BLaER1 treated with 17β-estradiol and CSF1 and Interleukin-3, amounts not matched to agents 10 nM and 100 nM (cell line): Measurements from ENCODE around the gene FLNC.

Source experiments
- H3K27ac ChIP-seq, 11 experiments: shearing (Covaris generic); formaldehyde crosslinking; 2 replicates each; pipeline ENCODE4 v1.8.1; 2022
- H3K27me3 ChIP-seq, 11 experiments: shearing (Covaris generic); formaldehyde crosslinking; 2 replicates each; pipeline ENCODE4 v1.8.1; 2022
- H3K36me3 ChIP-seq, 11 experiments: shearing (Covaris generic); formaldehyde crosslinking; 2 replicates each; pipeline ENCODE4 v1.8.1; 2022
- H3K4me1 ChIP-seq, 10 experiments: shearing (Covaris generic); formaldehyde crosslinking; 2 replicates each; pipeline ENCODE4 v1.8.1; 2022
- H3K4me2 ChIP-seq, 11 experiments: shearing (Covaris generic); formaldehyde crosslinking; 2 replicates each; pipeline ENCODE4 v1.8.1; 2022
- H3K4me3 ChIP-seq, 10 experiments: shearing (Covaris generic); formaldehyde crosslinking; 2 replicates each; pipeline ENCODE4 v1.8.1; 2022
- H3K9ac ChIP-seq, 11 experiments: shearing (Covaris generic); formaldehyde crosslinking; 2 replicates each; pipeline ENCODE4 v1.8.1; 2022
- H3K9me3 ChIP-seq, 11 experiments: shearing (Covaris generic); formaldehyde crosslinking; replicated peaks in 1 of 11; 2 replicates each; pipeline ENCODE4 v1.8.1; 2022
- H4K20me1 ChIP-seq, 11 experiments: shearing (Covaris generic); formaldehyde crosslinking; 2 replicates each; pipeline ENCODE4 v1.8.1; 2022
- Cebpa-rat ChIP-seq, 11 experiments: shearing (Covaris generic); IDR thresholded peaks; 2 replicates each; pipeline ENCODE4 v1.8.1; 2022

FLNC gene

GRCh38 chr7:128900237-128900636 is 70.0 kb downstream of the FLNC start:
- H3K4me3 ChIP-seq, result no peak overlapping the region

GRCh38 chr7:128902761-128903585 is 72.8 kb downstream of the FLNC start:
- Histone ChIP-seq H3K27ac (no peak overlapping the region), H3K4me3 (no peak overlapping the region), H3K27me3 (no peaks in the 10 kb centered on the region), H4K20me1 (no peaks in the 10 kb centered on the region), H3K9ac (peak overlapping the region in 1 of 11 experiments; percentile 32; a peak in 1 of 22 replicates), H3K4me2 (peak overlapping the region in 2 of 11 experiments; percentile 31 to 56; a peak in 3 of 22 replicates), H3K9me3 (peaks cover 23 to 31% (median 28%) of the 10 kb centered on the region in 11 experiments), H3K36me3 (no peaks in the 10 kb centered on the region), H3K4me1 (peaks cover 0 to 6% (median 0%) of the 10 kb centered on the region in 10 experiments; a peak in 5 of 20 replicates)
- no peak for TF ChIP-seq Cebpa-rat (IDR thresholded peaks at IDR 0.05)

More at GRCh38 chr7:128900237-128900636, 70.0 kb downstream of the FLNC start:
- H3K4me1 ChIP-seq, result peaks cover 0 to 6% (median 0%) of the 10 kb centered on the region in 10 experiments; a peak in 5 of 20 replicates
- TF ChIP-seq Cebpa-rat (IDR thresholded peaks at IDR 0.05), result no peak
- no peaks in the 10 kb centered on the region for H4K20me1 ChIP-seq
- no peaks in the 10 kb centered on the region for H3K27me3 ChIP-seq
- H3K36me3 ChIP-seq, result no peaks in the 10 kb centered on the region
- H3K9ac ChIP-seq, result no peak overlapping the region
- H3K27ac ChIP-seq, result no peak overlapping the region
- H3K9me3 ChIP-seq, result peaks cover 25 to 33% (median 28%) of the 10 kb centered on the region in 11 experiments
- no peak overlapping the region for H3K4me2 ChIP-seq

GRCh38 chr7:128903621-128904361 is 73.6 kb downstream of the FLNC start:
- H3K4me3 ChIP-seq, result no peak overlapping the region
- peak overlapping the region in 2 of 11 experiments; percentile 31 to 56; a peak in 3 of 22 replicates for H3K4me2 ChIP-seq
- H3K9me3 ChIP-seq, result peaks cover 15 to 23% (median 20%) of the 10 kb centered on the region in 11 experiments
- H4K20me1 ChIP-seq, result no peaks in the 10 kb centered on the region; a peak in 1 of 22 replicates
- TF ChIP-seq Cebpa-rat (IDR thresholded peaks at IDR 0.05), result no peak
- H3K27me3 ChIP-seq, result peaks cover 0 to 6% (median under 1%) of the 10 kb centered on the region in 11 experiments; a peak in 7 of 22 replicates
- H3K36me3 ChIP-seq, result no peaks in the 10 kb centered on the region
- H3K9ac ChIP-seq, result no peak overlapping the region; a peak in 1 of 22 replicates
- peaks cover 0 to 6% (median 0%) of the 10 kb centered on the region in 10 experiments; a peak in 5 of 20 replicates for H3K4me1 ChIP-seq
- H3K27ac ChIP-seq, result no peak overlapping the region

- H3K4me2 ChIP-seq, result peak overlapping the region in 4 of 11 experiments; percentile 5 to 36 (median 20); a peak in 5 of 22 replicates
- no peak for TF ChIP-seq Cebpa-rat (IDR thresholded peaks at IDR 0.05)
- H3K9ac ChIP-seq, result no peak overlapping the region
- no peaks in the 10 kb centered on the region; a peak in 1 of 22 replicates for H4K20me1 ChIP-seq
- peaks cover 4 to 14% (median 8%) of the 10 kb centered on the region in 11 experiments; a peak in 21 of 22 replicates for H3K27me3 ChIP-seq
- no peaks in the 10 kb centered on the region for H3K36me3 ChIP-seq
- peaks cover 7 to 15% (median 12%) of the 10 kb centered on the region in 11 experiments for H3K9me3 ChIP-seq
- no peak overlapping the region for H3K4me3 ChIP-seq
- H3K4me1 ChIP-seq, result peaks cover 3 to 12% (median 6%) of the 10 kb centered on the region in 10 experiments; a peak in 19 of 20 replicates
- H3K27ac ChIP-seq, result no peak overlapping the region
These were observed 74.4 kb downstream of the FLNC start for GRCh38 chr7:128904381-128905197.

GRCh38 chr7:128906001-128906765 is 76.0 kb downstream of the FLNC start:
- no peak overlapping the region for H3K4me2 ChIP-seq
- no peaks in the 10 kb centered on the region; a peak in 1 of 22 replicates for H3K9me3 ChIP-seq
- no peak for TF ChIP-seq Cebpa-rat (IDR thresholded peaks at IDR 0.05)
- H3K4me1 ChIP-seq, result peaks cover 15 to 24% (median 19%) of the 10 kb centered on the region in 10 experiments
- H3K36me3 ChIP-seq, result no peaks in the 10 kb centered on the region
- no peak overlapping the region for H3K9ac ChIP-seq
- peaks cover 0 to under 1% (median 0%) of the 10 kb centered on the region in 11 experiments; a peak in 1 of 22 replicates for H4K20me1 ChIP-seq
- no peak overlapping the region for H3K27ac ChIP-seq
- no peak overlapping the region for H3K4me3 ChIP-seq
- peaks cover 18 to 30% (median 24%) of the 10 kb centered on the region in 11 experiments for H3K27me3 ChIP-seq

GRCh38 chr7:128906766-128907559 is 76.8 kb downstream of the FLNC start:
- Histone ChIP-seq H3K9me3 (no peaks in the 10 kb centered on the region), H3K9ac (no peak overlapping the region), H3K4me3 (no peak overlapping the region), H3K4me2 (no peak overlapping the region), H3K4me1 (peaks cover 23 to 32% (median 26%) of the 10 kb centered on the region in 10 experiments), H3K27ac (no peak overlapping the region), H3K36me3 (no peaks in the 10 kb centered on the region), H4K20me1 (peaks cover 0 to 7% (median 0%) of the 10 kb centered on the region in 11 experiments; a peak in 1 of 22 replicates), H3K27me3 (peaks cover 18 to 38% (median 32%) of the 10 kb centered on the region in 11 experiments)
- no peak for TF ChIP-seq Cebpa-rat (IDR thresholded peaks at IDR 0.05)
